ENCODE measurements around the gene SPG11.

Gene SPG11

DNA sequence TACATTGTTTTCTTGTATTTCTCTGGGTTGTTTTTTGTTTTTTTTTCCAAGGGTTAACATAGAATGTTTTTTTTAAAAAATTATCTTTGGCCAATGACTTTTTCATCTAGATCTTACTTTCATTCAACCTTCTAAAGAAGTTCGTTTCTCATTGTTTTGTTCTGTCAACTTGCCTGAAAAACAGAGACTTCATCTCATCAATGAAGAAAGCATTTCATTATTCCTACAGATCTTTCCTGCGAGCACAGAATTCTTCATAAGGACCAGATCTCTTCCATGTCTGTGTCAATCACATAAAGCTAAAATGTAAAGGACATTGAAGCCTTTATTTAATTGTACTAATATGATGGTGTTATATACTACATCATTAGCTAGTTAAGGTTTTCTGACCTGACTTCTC, 136.2 kb downstream of the SPG11 start:
- no peak overlapping the region for H3K4me3 ChIP-seq (ENCODE audit: low read depth, low read length)
- DNase-seq (ENCODE audit: low read depth) = no peak
- TF ChIP-seq, protein P1, sequence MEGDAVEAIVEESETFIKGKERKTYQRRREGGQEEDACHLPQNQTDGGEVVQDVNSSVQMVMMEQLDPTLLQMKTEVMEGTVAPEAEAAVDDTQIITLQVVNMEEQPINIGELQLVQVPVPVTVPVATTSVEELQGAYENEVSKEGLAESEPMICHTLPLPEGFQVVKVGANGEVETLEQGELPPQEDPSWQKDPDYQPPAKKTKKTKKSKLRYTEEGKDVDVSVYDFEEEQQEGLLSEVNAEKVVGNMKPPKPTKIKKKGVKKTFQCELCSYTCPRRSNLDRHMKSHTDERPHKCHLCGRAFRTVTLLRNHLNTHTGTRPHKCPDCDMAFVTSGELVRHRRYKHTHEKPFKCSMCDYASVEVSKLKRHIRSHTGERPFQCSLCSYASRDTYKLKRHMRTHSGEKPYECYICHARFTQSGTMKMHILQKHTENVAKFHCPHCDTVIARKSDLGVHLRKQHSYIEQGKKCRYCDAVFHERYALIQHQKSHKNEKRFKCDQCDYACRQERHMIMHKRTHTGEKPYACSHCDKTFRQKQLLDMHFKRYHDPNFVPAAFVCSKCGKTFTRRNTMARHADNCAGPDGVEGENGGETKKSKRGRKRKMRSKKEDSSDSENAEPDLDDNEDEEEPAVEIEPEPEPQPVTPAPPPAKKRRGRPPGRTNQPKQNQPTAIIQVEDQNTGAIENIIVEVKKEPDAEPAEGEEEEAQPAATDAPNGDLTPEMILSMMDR (IDR thresholded peaks at IDR 0.05; ENCODE audit: low read depth, low read length, missing control alignments) = no peak

DNA sequence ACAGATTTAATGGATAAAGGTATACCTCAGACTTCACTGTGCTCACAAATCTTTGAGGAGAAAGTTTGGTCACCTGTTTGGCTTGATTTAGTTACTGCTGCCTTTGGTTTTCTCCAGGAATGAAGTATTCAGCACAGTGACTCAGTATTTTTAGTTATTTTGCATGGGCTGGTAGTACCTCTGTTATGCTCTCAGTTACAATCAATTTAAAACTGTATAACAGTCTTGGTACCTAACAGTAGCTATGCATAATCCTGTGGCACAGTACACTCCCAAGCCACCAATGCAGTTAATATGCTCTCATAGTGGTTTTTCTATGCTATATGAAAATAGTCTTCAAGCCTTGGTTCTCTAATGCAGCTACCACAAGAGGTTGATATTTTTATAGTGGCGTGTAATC, 138.4 kb downstream of the SPG11 start:
- TF ChIP-seq, protein P1 (IDR thresholded peaks at IDR 0.05; ENCODE audit: low read depth, low read length, missing control alignments) = no peak

DNA sequence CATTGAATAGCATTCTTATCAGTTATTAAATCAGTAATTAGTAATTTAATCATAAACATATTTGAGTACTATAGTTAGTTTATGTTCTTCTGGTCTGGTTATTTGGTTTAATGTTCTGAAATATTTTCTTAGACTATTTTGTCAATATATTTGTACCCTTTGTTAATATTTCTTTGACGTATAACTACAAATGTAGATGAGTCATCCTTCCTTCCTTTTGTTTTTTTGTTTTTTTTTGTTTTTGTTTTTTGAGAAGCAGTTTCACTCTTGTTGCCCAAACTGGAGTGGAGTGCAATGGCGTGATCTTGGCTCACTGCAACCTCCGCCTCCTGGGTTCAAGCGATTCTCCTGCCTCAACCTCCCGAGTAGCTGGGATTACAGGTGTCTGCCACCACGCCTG, 143.9 kb downstream of the SPG11 start:
- H3K4me3 ChIP-seq (ENCODE audit: low read depth, low read length) = no peak overlapping the region
- TF ChIP-seq, protein P1 (IDR thresholded peaks at IDR 0.05; ENCODE audit: low read depth, low read length, missing control alignments) = no peak
- no peak for DNase-seq (ENCODE audit: low read depth)

More for the DNA sequence above, 138.4 kb downstream of the SPG11 start:
- DNase-seq (ENCODE audit: low read depth) = no peak
- H3K4me3 ChIP-seq (ENCODE audit: low read depth, low read length) = no peak overlapping the region

DNA sequence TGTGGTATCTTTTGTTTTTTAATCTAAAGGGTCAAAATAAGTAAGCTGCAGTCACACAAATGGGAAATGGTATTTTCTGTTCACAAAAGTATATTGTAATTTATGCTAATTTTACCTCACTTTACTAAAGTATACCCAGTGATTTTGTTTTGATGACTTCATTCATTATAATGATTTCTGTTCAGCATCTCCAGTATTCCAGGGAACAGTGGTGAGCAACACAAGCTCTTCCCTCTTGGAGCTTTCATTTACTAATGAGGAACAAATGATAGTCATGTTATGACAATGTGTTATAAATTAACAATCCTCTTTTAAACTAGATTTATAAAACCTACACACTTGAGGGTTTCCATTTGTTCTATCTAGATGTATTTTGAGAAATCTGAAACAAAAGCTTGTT, 147.0 kb downstream of the SPG11 start:
- TF ChIP-seq, protein P1 (IDR thresholded peaks at IDR 0.05; ENCODE audit: low read depth, low read length, missing control alignments) = no peak
- H3K4me3 ChIP-seq (ENCODE audit: low read depth, low read length) = no peak overlapping the region
- no peak for DNase-seq (ENCODE audit: low read depth)

Measured in GM12864 (cell line).